Measurements from ENCODE around the gene LRIT2. TPM values are rescaled to one million over a fixed set of nuclear protein-coding genes. Genes with fewer than 3 reads are reported as not detected.

The LRIT2 gene
- total RNA-seq, 1 experiment from 2014 or later: not detected

DNA sequence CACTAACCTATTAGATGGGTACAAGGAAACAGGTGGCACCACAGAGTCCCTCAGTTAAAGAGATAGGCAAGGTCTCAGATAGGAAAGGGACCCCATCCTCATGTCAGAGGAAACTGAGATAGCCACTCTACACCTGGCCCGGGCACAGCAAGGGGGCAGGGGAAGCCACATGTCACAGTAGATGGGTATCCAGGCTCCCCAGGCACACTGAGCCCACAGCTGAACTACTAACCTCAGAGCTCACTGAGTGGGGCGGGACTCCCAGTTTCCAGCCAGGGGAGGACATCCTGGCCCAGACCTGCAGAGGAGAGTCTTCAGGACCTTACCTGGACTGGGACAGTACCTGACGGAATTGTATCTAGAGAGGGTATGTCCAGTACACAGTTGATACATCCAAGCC is 34.7 kb downstream of the LRIT2 start:
- intact Hi-C loops (cut with micrococcal nuclease; ENCODE audit: unreplicated experiment) (no loop called here), in situ Hi-C loops (cut with HindIII; ENCODE audit: low pct_unique_long_range_greater_than_20kb, low sequenced_read_pairs) (no loop called here)
- no peak for ATAC-seq
- no peak overlapping the region for H3K4me3 ChIP-seq (ENCODE audit: low read depth in 2 of 2, low read length in 2 of 2)
- POLR2A ChIA-PET: no interaction called here
- BruUV-seq (replicated peaks): no TSS peak
- no peak for TF ChIP-seq REST (IDR thresholded peaks at IDR 0.05; ENCODE audit: insufficient read depth in 1 of 2, low read depth in 2 of 2, low read length in 1 of 2)
- no peak for TF ChIP-seq POLR2AphosphoS5 (IDR thresholded peaks at IDR 0.05; ENCODE audit: low read depth, low read length)
- TF ChIP-seq CTCF (IDR thresholded peaks at IDR 0.05): no peak
- no peak for TF ChIP-seq TCF7L2 (IDR thresholded peaks at IDR 0.05; ENCODE audit: low read depth, low read length)
- no peak for TF ChIP-seq SIN3A (IDR thresholded peaks at IDR 0.05; ENCODE audit: borderline replicate concordance, insufficient read depth, low read depth, low read length)
- peaks cover 5% of the 10 kb centered on the region for H3K4me1 ChIP-seq (ENCODE audit: control insufficient read depth, insufficient read depth, low read length)
- H3K9me3 ChIP-seq (ENCODE audit: control insufficient read depth, insufficient read depth, low read depth, low read length): no peaks in the 10 kb centered on the region
- CTCF ChIA-PET: interaction anchor here (0.6 kb wide), 1 partner anchor 13 kb away, joined by 3 read pairs; no protein-coding TSS in a partner anchor
- no peak overlapping the region for H3K27ac ChIP-seq (ENCODE audit: low read length)
- no peaks in the 10 kb centered on the region for H3K36me3 ChIP-seq (ENCODE audit: control insufficient read depth, insufficient read depth, low read length)
- peaks cover 20% of the 10 kb centered on the region; the same call in 1 of the 2 replicates for H3K27me3 ChIP-seq (ENCODE audit: control insufficient read depth, insufficient read depth, low read length)
- no peak for DNase-seq (ENCODE audit: low read depth, low spot score)

DNA sequence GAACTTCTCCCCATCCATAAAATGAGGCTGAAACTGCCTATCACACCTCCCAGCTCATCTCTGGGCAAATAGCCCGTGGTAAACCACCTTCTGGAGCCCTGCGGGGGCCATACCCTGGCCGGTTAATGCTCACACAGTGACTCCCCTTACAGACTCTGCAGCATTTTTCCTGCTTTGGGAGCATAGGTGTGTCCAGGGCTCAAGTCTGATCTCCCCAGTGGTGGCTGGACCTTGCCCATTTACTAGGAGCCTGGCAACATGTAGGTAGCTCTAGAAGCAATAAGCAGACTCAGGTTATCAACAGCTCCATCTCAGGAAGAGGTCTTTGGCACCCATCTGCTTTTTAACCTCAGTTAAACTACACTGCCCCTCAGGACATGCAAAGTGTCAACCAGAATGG is 36.5 kb downstream of the LRIT2 start:
- intact Hi-C loops (cut with micrococcal nuclease; ENCODE audit: unreplicated experiment): no loop called here
- Histone ChIP-seq H3K27me3 (ENCODE audit: control insufficient read depth, insufficient read depth, low read length) (peaks cover 12% of the 10 kb centered on the region; the same call in 1 of the 2 replicates), H3K36me3 (ENCODE audit: control insufficient read depth, insufficient read depth, low read length) (no peaks in the 10 kb centered on the region), H3K4me3 (ENCODE audit: low read depth in 2 of 2, low read length in 2 of 2) (no peak overlapping the region), H3K9me3 (ENCODE audit: control insufficient read depth, insufficient read depth, low read depth, low read length) (no peaks in the 10 kb centered on the region), H3K4me1 (ENCODE audit: control insufficient read depth, insufficient read depth, low read length) (no peaks in the 10 kb centered on the region), H3K27ac (ENCODE audit: low read length) (no peak overlapping the region)
- TF ChIP-seq SIN3A (IDR thresholded peaks at IDR 0.05; ENCODE audit: borderline replicate concordance, insufficient read depth, low read depth, low read length) (no peak), POLR2AphosphoS5 (IDR thresholded peaks at IDR 0.05; ENCODE audit: low read depth, low read length) (no peak), REST (IDR thresholded peaks at IDR 0.05; ENCODE audit: insufficient read depth in 1 of 2, low read depth in 2 of 2, low read length in 1 of 2) (no peak), TCF7L2 (IDR thresholded peaks at IDR 0.05; ENCODE audit: low read depth, low read length) (no peak), CTCF (IDR thresholded peaks at IDR 0.05) (no peak)
- DNase-seq (ENCODE audit: low read depth, low spot score) (no peak), ATAC-seq (no peak)
- POLR2A ChIA-PET: no interaction called here
- BruUV-seq (replicated peaks): no TSS peak
- in situ Hi-C loops (cut with HindIII; ENCODE audit: low pct_unique_long_range_greater_than_20kb, low sequenced_read_pairs): no loop called here
- CTCF ChIA-PET: no interaction called here
